ENCODE measurements around the gene UGT1A9.

DNA sequence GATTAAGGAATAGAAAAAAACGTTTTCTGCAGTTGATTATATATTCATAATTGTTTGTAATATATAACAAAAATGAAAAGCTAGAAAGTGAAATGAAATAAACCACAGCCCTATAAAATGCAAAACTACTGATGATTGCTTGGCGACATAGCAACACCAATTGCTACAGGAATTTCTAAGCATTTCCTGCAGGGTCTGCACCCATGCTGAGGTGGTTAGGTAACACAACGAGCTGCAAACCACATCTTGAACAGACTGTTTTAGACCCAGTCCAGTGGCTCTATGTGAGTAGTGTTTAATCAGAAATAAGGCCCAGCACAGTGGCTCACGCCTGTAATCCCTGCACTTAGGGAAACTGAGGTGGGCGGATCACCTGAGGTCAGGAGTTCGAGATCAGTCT, 17.2 kb upstream of the UGT1A9 start:
- TF ChIP-seq EZH2 (IDR thresholded peaks at IDR 0.05; ENCODE audit: low read length): no peak
- TF ChIP-seq, protein P1, sequence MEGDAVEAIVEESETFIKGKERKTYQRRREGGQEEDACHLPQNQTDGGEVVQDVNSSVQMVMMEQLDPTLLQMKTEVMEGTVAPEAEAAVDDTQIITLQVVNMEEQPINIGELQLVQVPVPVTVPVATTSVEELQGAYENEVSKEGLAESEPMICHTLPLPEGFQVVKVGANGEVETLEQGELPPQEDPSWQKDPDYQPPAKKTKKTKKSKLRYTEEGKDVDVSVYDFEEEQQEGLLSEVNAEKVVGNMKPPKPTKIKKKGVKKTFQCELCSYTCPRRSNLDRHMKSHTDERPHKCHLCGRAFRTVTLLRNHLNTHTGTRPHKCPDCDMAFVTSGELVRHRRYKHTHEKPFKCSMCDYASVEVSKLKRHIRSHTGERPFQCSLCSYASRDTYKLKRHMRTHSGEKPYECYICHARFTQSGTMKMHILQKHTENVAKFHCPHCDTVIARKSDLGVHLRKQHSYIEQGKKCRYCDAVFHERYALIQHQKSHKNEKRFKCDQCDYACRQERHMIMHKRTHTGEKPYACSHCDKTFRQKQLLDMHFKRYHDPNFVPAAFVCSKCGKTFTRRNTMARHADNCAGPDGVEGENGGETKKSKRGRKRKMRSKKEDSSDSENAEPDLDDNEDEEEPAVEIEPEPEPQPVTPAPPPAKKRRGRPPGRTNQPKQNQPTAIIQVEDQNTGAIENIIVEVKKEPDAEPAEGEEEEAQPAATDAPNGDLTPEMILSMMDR (optimal IDR thresholded peaks at IDR 0.05 in 1 of 3, IDR thresholded peaks at IDR 0.05 in 1 of 3, conservative IDR thresholded peaks at IDR 0.05 in 1 of 3; ENCODE audit: extremely low read depth in 1 of 3, insufficient read depth in 2 of 3, low read length in 3 of 3): no peak

All from keratinocyte (primary cell).